ENCODE data around the gene MAML2. TPM values are rescaled to one million over a fixed set of nuclear protein-coding genes. Genes with fewer than 3 reads are reported as not detected.
A peak's percentile ranks its signal among the peaks of the same experiment; 100 is the strongest.

The MAML2 gene
- total and polyA plus RNA-seq, 9 of the 15 experiments (the other 6 are each of a cell fraction or from before 2014, with no cell fraction given), result 0.79 to 6.8 (median 4.8) TPM

GRCh38 chr11:96342961-96343711, at the start of gene MAML2 (continued):
- no peak; the same call in 1 of the 2 replicates for TF ChIP-seq ATF3 (IDR thresholded peaks at IDR 0.05)
- no peak for TF ChIP-seq ATF3 (CRISPR knock-in tag; conservative IDR thresholded peaks at IDR 0.05)
- TF ChIP-seq PML (IDR thresholded peaks at IDR 0.05; ENCODE audit: low read length), result peak; percentile 39; the same call in 1 of the 2 replicates
- no peak for TF ChIP-seq ZFP1 (CRISPR knock-in tag; IDR thresholded peaks at IDR 0.05)
- 0 out of 2 replicates have a peak, but pooled peaks have one; percentile 12 for TF ChIP-seq CBFA2T3 (IDR thresholded peaks at IDR 0.05)
- TF ChIP-seq RCOR1 (IDR thresholded peaks at IDR 0.05; ENCODE audit: borderline replicate concordance in 1 of 2, low read depth in 2 of 2, low read length in 2 of 2), result peak in 1 of 2 experiments; percentile 81; a peak in 2 of 4 replicates
- no peak for TF ChIP-seq ZNF592 (IDR thresholded peaks at IDR 0.05)
- TF ChIP-seq PRPF4 (IDR thresholded peaks at IDR 0.05; ENCODE audit: insufficient read depth, low read depth, low read length, poor library complexity, severe bottlenecking), result no peak
- TF ChIP-seq BHLHE40 (IDR thresholded peaks at IDR 0.05; ENCODE audit: low read length), result peak; percentile 41; the same call in 1 of the 2 replicates
- peak; percentile 82 for TF ChIP-seq CC2D1A (IDR thresholded peaks at IDR 0.05)
- TF ChIP-seq KDM4B (IDR thresholded peaks at IDR 0.05; ENCODE audit: borderline replicate concordance in 2 of 2, low read depth in 1 of 2), result no peak
- peak; percentile 34; the same call in 1 of the 2 replicates for TF ChIP-seq PHF8 (IDR thresholded peaks at IDR 0.05; ENCODE audit: borderline replicate concordance, low read length)
- TF ChIP-seq POU5F1 (IDR thresholded peaks at IDR 0.05; ENCODE audit: borderline replicate concordance, low read depth, low read length, partially characterized antibody), result no peak
- TF ChIP-seq POLR2AphosphoS5 (IDR thresholded peaks at IDR 0.05; ENCODE audit: control insufficient read depth, insufficient read depth, low read depth, low read length), result peak; percentile 40; the same call in 1 of the 2 replicates
- no peak for TF ChIP-seq MXD1 (CRISPR knock-in tag; IDR thresholded peaks at IDR 0.05; ENCODE audit: borderline replicate concordance, poor library complexity, severe bottlenecking)
- TF ChIP-seq GATAD2B (IDR thresholded peaks at IDR 0.05; ENCODE audit: borderline replicate concordance), result no peak
- TF ChIP-seq MLX (CRISPR knock-in tag; conservative IDR thresholded peaks at IDR 0.05), result no peak
- TF ChIP-seq ZNF507 (tag; conservative IDR thresholded peaks at IDR 0.05), result no peak
- TF ChIP-seq ZFPM2 (CRISPR knock-in tag; IDR thresholded peaks at IDR 0.05), result no peak

Measured in K562 (cell line).